ENCODE measurements around the gene COBL. TPM values are rescaled to one million over a fixed set of nuclear protein-coding genes. Genes with fewer than 3 reads are reported as not detected.

The COBL gene
- total and polyA plus RNA-seq, 2 experiments from 2014 or later = not detected

GRCh38 chr7:51270965-51271364 lies 45.6 kb downstream of the COBL start:
- Histone ChIP-seq H3K79me2 (ENCODE audit: insufficient read depth) (no peaks in the 10 kb centered on the region), H3F3A (ENCODE audit: insufficient read depth) (no peaks in the 10 kb centered on the region), H3K9me2 (ENCODE audit: insufficient read depth) (no peaks in the 10 kb centered on the region), H3K4me3 (no peak overlapping the region), H3K9me3 (ENCODE audit: low read depth) (no peaks in the 10 kb centered on the region), H4K20me1 (ENCODE audit: insufficient read depth) (no peaks in the 10 kb centered on the region), H3K4me1 (ENCODE audit: insufficient read depth) (no peaks in the 10 kb centered on the region), H3K9ac (no peak overlapping the region), H3K27me3 (replicated peaks; ENCODE audit: insufficient read depth) (no peaks in the 10 kb centered on the region; the same call in 1 of the 2 replicates), H3K4me2 (ENCODE audit: unreplicated experiment) (no peak overlapping the region), H2AFZ (no peak overlapping the region), H3K27ac (no peak overlapping the region), H3K36me3 (ENCODE audit: low read depth) (no peaks in the 10 kb centered on the region)
- in situ Hi-C loops (cut with MboI) = no loop called here
- no peak for DNase-seq
- TF ChIP-seq EZH2phosphoT487 (IDR thresholded peaks at IDR 0.05; ENCODE audit: insufficient read depth, low read depth) (no peak), EZH2 (IDR thresholded peaks at IDR 0.05; ENCODE audit: insufficient read depth, poor library complexity, severe bottlenecking) (no peak)
- WGBS, 2 experiments (ENCODE audit: low coverage in 1 of 2, low lambda C conversion rate in 2 of 2, missing lambda C conversion rate in 2 of 2) = 34 to 35% methylated on average over 5 of the region's 5 CpGs

GRCh38 chr7:51269911-51270310 lies 46.7 kb downstream of the COBL start:
- Histone ChIP-seq H3F3A (ENCODE audit: insufficient read depth) (no peaks in the 10 kb centered on the region), H3K27me3 (replicated peaks; ENCODE audit: insufficient read depth) (no peaks in the 10 kb centered on the region; the same call in 1 of the 2 replicates), H3K4me1 (ENCODE audit: insufficient read depth) (no peaks in the 10 kb centered on the region), H3K36me3 (ENCODE audit: low read depth) (no peaks in the 10 kb centered on the region), H3K79me2 (ENCODE audit: insufficient read depth) (no peaks in the 10 kb centered on the region), H3K9ac (no peak overlapping the region), H3K27ac (no peak overlapping the region), H2AFZ (no peak overlapping the region), H3K9me2 (ENCODE audit: insufficient read depth) (no peaks in the 10 kb centered on the region), H3K9me3 (ENCODE audit: low read depth) (no peaks in the 10 kb centered on the region), H3K4me2 (ENCODE audit: unreplicated experiment) (no peak overlapping the region), H4K20me1 (ENCODE audit: insufficient read depth) (no peaks in the 10 kb centered on the region), H3K4me3 (no peak overlapping the region)
- in situ Hi-C loops (cut with MboI) = no loop called here
- TF ChIP-seq EZH2phosphoT487 (IDR thresholded peaks at IDR 0.05; ENCODE audit: insufficient read depth, low read depth) = no peak
- no peak for TF ChIP-seq EZH2 (IDR thresholded peaks at IDR 0.05; ENCODE audit: insufficient read depth, poor library complexity, severe bottlenecking)
- DNase-seq = no peak
- whole genome bisulfite sequencing, 2 experiments (ENCODE audit: low coverage in 1 of 2, low lambda C conversion rate in 2 of 2, missing lambda C conversion rate in 2 of 2) = 33 to 40% methylated on average over 5 of the region's 5 CpGs

- Histone ChIP-seq H3F3A (ENCODE audit: insufficient read depth) (no peaks in the 10 kb centered on the region), H3K4me2 (ENCODE audit: unreplicated experiment) (no peak overlapping the region), H4K20me1 (ENCODE audit: insufficient read depth) (no peaks in the 10 kb centered on the region), H3K9me2 (ENCODE audit: insufficient read depth) (no peaks in the 10 kb centered on the region), H3K79me2 (ENCODE audit: insufficient read depth) (no peaks in the 10 kb centered on the region), H3K4me1 (ENCODE audit: insufficient read depth) (no peaks in the 10 kb centered on the region), H3K9ac (no peak overlapping the region), H2AFZ (no peak overlapping the region), H3K4me3 (no peak overlapping the region), H3K36me3 (ENCODE audit: low read depth) (no peaks in the 10 kb centered on the region), H3K27ac (no peak overlapping the region), H3K9me3 (ENCODE audit: low read depth) (no peaks in the 10 kb centered on the region), H3K27me3 (replicated peaks; ENCODE audit: insufficient read depth) (no peaks in the 10 kb centered on the region; the same call in 1 of the 2 replicates)
- no peak for DNase-seq
- 35 to 45% methylated on average over 10 of the region's 10 CpGs for WGBS, 2 experiments (ENCODE audit: low coverage in 1 of 2, low lambda C conversion rate in 2 of 2, missing lambda C conversion rate in 2 of 2)
- TF ChIP-seq EZH2phosphoT487 (IDR thresholded peaks at IDR 0.05; ENCODE audit: insufficient read depth, low read depth) = no peak
- no peak for TF ChIP-seq EZH2 (IDR thresholded peaks at IDR 0.05; ENCODE audit: insufficient read depth, poor library complexity, severe bottlenecking)
- in situ Hi-C loops (cut with MboI) = no loop called here
Observed at GRCh38 chr7:51269321-51269720, 47.3 kb downstream of the COBL start.

GRCh38 chr7:51268859-51269258 lies 47.8 kb downstream of the COBL start:
- Histone ChIP-seq H3K36me3 (ENCODE audit: low read depth) (no peaks in the 10 kb centered on the region), H3K79me2 (ENCODE audit: insufficient read depth) (no peaks in the 10 kb centered on the region), H3K27ac (no peak overlapping the region), H3K9me2 (ENCODE audit: insufficient read depth) (no peaks in the 10 kb centered on the region), H3K4me1 (ENCODE audit: insufficient read depth) (no peaks in the 10 kb centered on the region), H3K4me2 (ENCODE audit: unreplicated experiment) (no peak overlapping the region), H3K4me3 (no peak overlapping the region), H4K20me1 (ENCODE audit: insufficient read depth) (no peaks in the 10 kb centered on the region), H3K9ac (no peak overlapping the region), H3K9me3 (ENCODE audit: low read depth) (no peaks in the 10 kb centered on the region), H3F3A (ENCODE audit: insufficient read depth) (no peaks in the 10 kb centered on the region), H2AFZ (no peak overlapping the region), H3K27me3 (replicated peaks; ENCODE audit: insufficient read depth) (no peaks in the 10 kb centered on the region; the same call in 1 of the 2 replicates)
- 36 to 38% methylated on average over 7 of the region's 7 CpGs for WGBS, 2 experiments (ENCODE audit: low coverage in 1 of 2, low lambda C conversion rate in 2 of 2, missing lambda C conversion rate in 2 of 2)
- no peak for DNase-seq
- in situ Hi-C loops (cut with MboI) = no loop called here
- TF ChIP-seq EZH2phosphoT487 (IDR thresholded peaks at IDR 0.05; ENCODE audit: insufficient read depth, low read depth) = no peak
- no peak for TF ChIP-seq EZH2 (IDR thresholded peaks at IDR 0.05; ENCODE audit: insufficient read depth, poor library complexity, severe bottlenecking)

- WGBS, 2 experiments (ENCODE audit: low coverage in 1 of 2, low lambda C conversion rate in 2 of 2, missing lambda C conversion rate in 2 of 2) = 39 to 47% methylated on average over 2 of the region's 2 CpGs
- TF ChIP-seq EZH2phosphoT487 (IDR thresholded peaks at IDR 0.05; ENCODE audit: insufficient read depth, low read depth) (no peak), EZH2 (IDR thresholded peaks at IDR 0.05; ENCODE audit: insufficient read depth, poor library complexity, severe bottlenecking) (no peak)
Observed at GRCh38 chr7:51267169-51267568, 49.4 kb downstream of the COBL start.

More at GRCh38 chr7:51267169-51267568, 49.4 kb downstream of the COBL start:
- H4K20me1 ChIP-seq (ENCODE audit: insufficient read depth) = no peaks in the 10 kb centered on the region
- no peak overlapping the region for H3K9ac ChIP-seq
- H2AFZ ChIP-seq = no peak overlapping the region
- H3K36me3 ChIP-seq (ENCODE audit: low read depth) = no peaks in the 10 kb centered on the region
- H3K27me3 ChIP-seq (replicated peaks; ENCODE audit: insufficient read depth) = no peaks in the 10 kb centered on the region; the same call in 1 of the 2 replicates
- no peaks in the 10 kb centered on the region for H3F3A ChIP-seq (ENCODE audit: insufficient read depth)
- H3K9me2 ChIP-seq (ENCODE audit: insufficient read depth) = no peaks in the 10 kb centered on the region
- H3K4me2 ChIP-seq (ENCODE audit: unreplicated experiment) = no peak overlapping the region
- H3K4me3 ChIP-seq = no peak overlapping the region
- H3K9me3 ChIP-seq (ENCODE audit: low read depth) = no peaks in the 10 kb centered on the region
- DNase-seq = no peak
- no peaks in the 10 kb centered on the region for H3K79me2 ChIP-seq (ENCODE audit: insufficient read depth)
- H3K27ac ChIP-seq = no peak overlapping the region
- no peaks in the 10 kb centered on the region for H3K4me1 ChIP-seq (ENCODE audit: insufficient read depth)
- in situ Hi-C loops (cut with MboI) = no loop called here

All from GM23248 (cell line).